Neural cell (in vitro differentiated cells): ENCODE measurements around the gene FAM110A.

Source experiments
- CTCF ChIP-seq: fragments of 450-650 bp; IDR thresholded peaks from 2 replicates; pipeline ENCODE4 v1.5.1; 2014; ENCODE audit warnings: antibody characterized with exemption, mild to moderate bottlenecking, moderate library complexity; ENCODE audit not compliant: poor library complexity, severe bottlenecking
- EP300 ChIP-seq: fragments of 450-650 bp; conservative IDR thresholded peaks from 2 replicates; pipeline ENCODE4 v1.6.1; 2014; ENCODE audit warnings: antibody characterized with exemption, mild to moderate bottlenecking, moderate library complexity; ENCODE audit not compliant: poor library complexity, severe bottlenecking
- EZH2 ChIP-seq: fragments of 200-600, 300-800 bp; shearing (Covaris generic), sonication (generic); IDR thresholded peaks from 2 replicates; pipeline ENCODE4 v1.6.1; 2014; ENCODE audit warnings: antibody characterized with exemption, low read length, borderline replicate concordance, mild to moderate bottlenecking; ENCODE audit not compliant: insufficient read depth, poor library complexity, severe bottlenecking
- MXI1 ChIP-seq: fragments of 450-650 bp; conservative IDR thresholded peaks from 2 replicates; pipeline ENCODE4 v1.6.1; 2014; ENCODE audit warnings: antibody characterized with exemption, mild to moderate bottlenecking; ENCODE audit not compliant: poor library complexity, severe bottlenecking
- POLR2AphosphoS5 ChIP-seq: IDR thresholded peaks from 2 replicates; pipeline ENCODE4 v1.6.1; 2012
- RAD21 ChIP-seq: fragments of 450-650 bp; conservative IDR thresholded peaks from 2 replicates; pipeline ENCODE4 v1.6.1; 2014; ENCODE audit warnings: antibody characterized with exemption, mild to moderate bottlenecking, moderate library complexity
- REST ChIP-seq: IDR thresholded peaks from 2 replicates; pipeline ENCODE4 v1.6.1; 2012; ENCODE audit warnings: borderline replicate concordance
- SMC3 ChIP-seq: fragments of 450-650 bp; conservative IDR thresholded peaks from 2 replicates; pipeline ENCODE4 v1.6.1; 2014; ENCODE audit warnings: antibody characterized with exemption, mild to moderate bottlenecking, moderate library complexity; ENCODE audit not compliant: poor library complexity

GRCh38 chr20:872855-873520 is 39.5 kb downstream of the FAM110A start:
- TF ChIP-seq RAD21: no peak
- TF ChIP-seq CTCF: no peak
- TF ChIP-seq POLR2AphosphoS5: no peak
- TF ChIP-seq REST: no peak
- TF ChIP-seq MXI1: no peak
- no peak for TF ChIP-seq EP300
- no peak for TF ChIP-seq EZH2
- TF ChIP-seq SMC3: no peak
